HFF-Myc (cell line): ENCODE results near the gene MAN2A2.

ENCODE experiments used
- DNase-seq: peaks from one replicate; pipeline ENCODE4 v3.0.0-alpha.2; 2011; ENCODE audit warnings: low read depth; ENCODE audit errors: extremely low read depth
- H3K4me3 ChIP-seq: replicated peaks from 2 replicates; pipeline ENCODE4 v1.5.1; 2011; ENCODE audit warnings: low read depth, mild to moderate bottlenecking, control low read depth, low read length
- CTCF ChIP-seq: IDR thresholded peaks from 2 replicates; pipeline ENCODE4 v1.5.1; 2012; ENCODE audit warnings: mild to moderate bottlenecking, low read depth, low read length, control low read depth; ENCODE audit errors: missing control alignments

Gene MAN2A2

GRCh38 chr15:90910441-90911301, 7.6 kb downstream of the MAN2A2 start:
- no peak for DNase-seq
- TF ChIP-seq CTCF = no peak
- H3K4me3 ChIP-seq = no peak overlapping the region

GRCh38 chr15:90911302-90911623, 8.2 kb downstream of the MAN2A2 start:
- H3K4me3 ChIP-seq = no peak overlapping the region
- no peak for DNase-seq
- TF ChIP-seq CTCF = no peak

- no peak overlapping the region for H3K4me3 ChIP-seq
- TF ChIP-seq CTCF = no peak
- DNase-seq = no peak
These were observed 9.0 kb downstream of the MAN2A2 start for GRCh38 chr15:90911906-90912769.

GRCh38 chr15:90912770-90913075, 9.6 kb downstream of the MAN2A2 start:
- DNase-seq = no peak
- no peak overlapping the region for H3K4me3 ChIP-seq
- no peak for TF ChIP-seq CTCF

- no peak overlapping the region for H3K4me3 ChIP-seq
- no peak for TF ChIP-seq CTCF
- no peak for DNase-seq
These were observed 10.4 kb downstream of the MAN2A2 start for GRCh38 chr15:90913398-90913944.

- TF ChIP-seq CTCF = no peak
- no peak for DNase-seq
- H3K4me3 ChIP-seq = no peak overlapping the region
These were observed 11.4 kb downstream of the MAN2A2 start for GRCh38 chr15:90914305-90915080.
